PFSK-1 (cell line): Measurements from ENCODE around the gene NBEA.

Experiments
- FOXP2 ChIP-seq: optimal IDR thresholded peaks from 2 replicates; pipeline ENCODE3; 2011; ENCODE audit warnings: borderline replicate concordance, control low read depth, inconsistent platforms; ENCODE audit not compliant: insufficient read depth; ENCODE audit errors: extremely low read length, extremely low read depth
- POLR2AphosphoS5 ChIP-seq: IDR thresholded peaks from 2 replicates; pipeline ENCODE4 v1.6.1; 2012; ENCODE audit warnings: low read depth, mild to moderate bottlenecking, control low read depth, low read length, moderate library complexity

GRCh38 chr13:34931572-34931971 is 10.5 kb upstream of the NBEA start:
- TF ChIP-seq FOXP2 (no peak), POLR2AphosphoS5 (no peak)
